IPS-20b (cell line): ENCODE measurements around the gene GAS2L3.
"Not testable (repeated sequence)": the region's sequence is repeated elsewhere in the genome, so short reads cannot be mapped to it uniquely, and the experiment has no call there.

ENCODE experiments used
- H3K27ac ChIP-seq: one replicate; pipeline ENCODE4 v1.5.1; 2013; ENCODE audit warnings: low read length
- H3K27me3 ChIP-seq: 2 replicates; pipeline ENCODE4 v1.6.1; 2013; ENCODE audit warnings: mild to moderate bottlenecking, low read length, inconsistent platforms; ENCODE audit not compliant: insufficient read depth
- H3K36me3 ChIP-seq: 2 replicates; pipeline ENCODE4 v1.6.1; 2013; ENCODE audit warnings: low read depth, mild to moderate bottlenecking, inconsistent platforms, low read length, moderate library complexity; ENCODE audit not compliant: insufficient read depth
- H3K4me1 ChIP-seq: 2 replicates; pipeline ENCODE4 v1.6.1; 2013; ENCODE audit warnings: mild to moderate bottlenecking, control low read depth, inconsistent platforms, low read length, moderate library complexity; ENCODE audit not compliant: insufficient read depth
- H3K4me3 ChIP-seq: 2 replicates; pipeline ENCODE4 v1.5.1; 2013; ENCODE audit warnings: mild to moderate bottlenecking, low read length, inconsistent platforms
- H3K9ac ChIP-seq: 2 replicates; pipeline ENCODE4 v1.6.1; 2013; ENCODE audit warnings: low read depth, mild to moderate bottlenecking, inconsistent platforms, low read length, moderate library complexity
- H3K9me3 ChIP-seq: 2 replicates; pipeline ENCODE4 v1.6.1; 2013; ENCODE audit warnings: mild to moderate bottlenecking, low read depth, low read length, inconsistent platforms; ENCODE audit not compliant: insufficient read depth

The GAS2L3 gene

GRCh38 chr12:100633082-100633785, 59.8 kb downstream of the GAS2L3 start:
- H3K4me1 ChIP-seq, H3K27me3 ChIP-seq, H3K36me3 ChIP-seq, H3K9me3 ChIP-seq, H3K27ac ChIP-seq, H3K9ac ChIP-seq, H3K4me3 ChIP-seq: not testable (repeated sequence)

DNA sequence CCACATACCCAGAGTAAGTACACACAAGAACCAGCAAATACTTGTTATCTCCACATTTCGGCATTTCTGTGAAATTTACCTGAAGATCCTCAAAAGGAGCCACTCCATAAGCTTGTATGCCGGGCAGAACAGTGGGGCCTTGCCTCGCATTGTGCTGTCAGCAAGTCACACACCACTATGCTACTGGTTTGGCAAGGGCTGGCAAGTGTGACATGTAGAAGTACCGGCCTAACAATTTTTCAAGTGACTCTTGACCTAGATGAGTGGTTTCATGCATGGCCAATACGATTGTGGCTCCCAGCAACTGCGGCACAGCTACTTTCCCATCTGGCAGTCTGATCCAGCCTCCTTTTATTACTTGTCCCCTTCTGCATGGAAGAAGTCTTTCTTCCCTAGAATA, 69.8 kb downstream of the GAS2L3 start:
- no peaks in the 10 kb centered on the region for H3K27me3 ChIP-seq
- H3K36me3 ChIP-seq = no peaks in the 10 kb centered on the region
- H3K9me3 ChIP-seq = peaks cover 14% of the 10 kb centered on the region; the same call in 1 of the 2 replicates
- no peak overlapping the region for H3K4me3 ChIP-seq
- H3K4me1 ChIP-seq = no peaks in the 10 kb centered on the region
- no peak overlapping the region for H3K9ac ChIP-seq
- H3K27ac ChIP-seq = no peak overlapping the region

DNA sequence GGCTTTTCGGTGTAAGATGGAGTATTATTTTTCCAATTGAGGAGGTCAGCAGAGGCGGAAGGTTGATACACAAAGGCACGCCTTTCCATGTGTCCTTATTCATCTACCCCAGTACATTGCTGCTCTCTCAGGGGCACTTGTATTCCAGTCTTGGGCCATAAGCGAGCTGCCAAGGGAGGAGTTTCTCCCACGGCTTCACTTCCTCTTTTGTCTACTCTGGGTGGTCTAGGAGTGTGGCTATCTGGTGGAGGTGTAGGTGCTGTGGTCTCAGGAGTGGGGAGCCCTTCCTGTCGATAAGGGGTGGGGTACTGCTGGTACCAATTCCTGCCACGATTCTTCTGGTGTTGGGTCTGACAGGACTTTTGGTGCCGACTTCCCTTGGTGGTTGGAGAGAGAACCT, 73.4 kb downstream of the GAS2L3 start:
- H3K9ac ChIP-seq = no peak overlapping the region
- no peaks in the 10 kb centered on the region for H3K4me1 ChIP-seq
- H3K36me3 ChIP-seq = no peaks in the 10 kb centered on the region
- no peak overlapping the region for H3K4me3 ChIP-seq
- H3K9me3 ChIP-seq = peaks cover 14% of the 10 kb centered on the region; the same call in 1 of the 2 replicates
- H3K27me3 ChIP-seq = no peaks in the 10 kb centered on the region
- no peak overlapping the region for H3K27ac ChIP-seq

- no peak overlapping the region for H3K9ac ChIP-seq
- no peaks in the 10 kb centered on the region for H3K36me3 ChIP-seq
- no peak overlapping the region for H3K27ac ChIP-seq
- H3K4me3 ChIP-seq = no peak overlapping the region
- H3K27me3 ChIP-seq = no peaks in the 10 kb centered on the region
- peaks cover 4% of the 10 kb centered on the region; the same call in 1 of the 2 replicates for H3K9me3 ChIP-seq
- no peaks in the 10 kb centered on the region for H3K4me1 ChIP-seq
Measured at GRCh38 chr12:100651108-100651507, 77.6 kb downstream of the GAS2L3 start.

DNA sequence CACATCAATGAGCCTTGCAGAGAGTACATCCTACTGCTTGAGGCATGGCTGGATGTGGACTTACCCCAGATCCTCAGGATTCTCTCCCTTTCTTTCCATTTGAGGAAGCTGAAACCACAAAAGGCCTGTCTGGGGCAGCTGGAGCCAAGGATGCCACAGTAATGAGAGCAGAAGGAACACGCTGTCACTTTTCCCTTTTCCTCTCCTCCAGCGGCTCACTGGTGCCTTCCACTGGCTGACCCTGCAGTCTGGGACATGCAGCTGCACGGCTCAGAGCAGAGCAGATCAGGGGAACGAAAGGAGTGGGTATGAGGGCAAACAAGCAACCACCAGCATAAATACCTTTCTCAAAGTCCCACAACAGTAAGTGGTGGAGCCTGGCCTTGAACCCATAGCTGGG, 78.2 kb downstream of the GAS2L3 start:
- H3K9me3 ChIP-seq = peaks cover 4% of the 10 kb centered on the region; the same call in 1 of the 2 replicates

GRCh38 chr12:100652488-100652887, 79.0 kb downstream of the GAS2L3 start:
- Histone ChIP-seq H3K4me1 (no peaks in the 10 kb centered on the region), H3K27me3 (no peaks in the 10 kb centered on the region), H3K36me3 (no peaks in the 10 kb centered on the region), H3K4me3 (no peak overlapping the region), H3K9ac (no peak overlapping the region), H3K27ac (no peak overlapping the region), H3K9me3 (no peaks in the 10 kb centered on the region; the same call in 1 of the 2 replicates)

More for the DNA sequence above, 78.2 kb downstream of the GAS2L3 start:
- Histone ChIP-seq H3K4me3 (no peak overlapping the region), H3K27me3 (no peaks in the 10 kb centered on the region), H3K36me3 (no peaks in the 10 kb centered on the region), H3K4me1 (no peaks in the 10 kb centered on the region), H3K27ac (no peak overlapping the region), H3K9ac (no peak overlapping the region)

- H3K36me3 ChIP-seq = no peaks in the 10 kb centered on the region
- no peak overlapping the region for H3K27ac ChIP-seq
- H3K27me3 ChIP-seq = no peaks in the 10 kb centered on the region
- H3K4me1 ChIP-seq = no peaks in the 10 kb centered on the region
- no peak overlapping the region for H3K4me3 ChIP-seq
- H3K9ac ChIP-seq = no peak overlapping the region
- H3K9me3 ChIP-seq = no peaks in the 10 kb centered on the region; the same call in 1 of the 2 replicates
Measured at GRCh38 chr12:100656141-100656540, 82.7 kb downstream of the GAS2L3 start.

DNA sequence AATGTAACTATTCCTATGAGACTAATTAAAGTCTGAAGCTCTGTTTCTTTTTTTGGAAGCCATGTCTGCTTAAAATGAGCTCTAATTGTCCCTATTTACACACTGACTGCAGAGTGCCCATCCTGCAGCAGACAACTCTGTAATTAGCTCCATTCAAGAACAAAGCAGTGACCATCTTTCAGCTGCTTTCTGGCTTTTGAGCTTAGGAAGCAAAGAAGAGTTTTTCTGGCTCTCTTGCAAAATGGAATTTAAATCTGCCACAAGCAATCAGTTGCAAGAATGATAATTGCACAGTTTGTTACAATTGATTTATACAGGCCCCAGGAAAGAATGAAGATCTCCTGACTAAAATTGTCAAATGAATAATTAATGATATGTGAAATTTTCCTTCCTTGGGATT, 83.4 kb downstream of the GAS2L3 start:
- Histone ChIP-seq H3K36me3 (no peaks in the 10 kb centered on the region), H3K27me3 (no peaks in the 10 kb centered on the region), H3K9ac (no peak overlapping the region), H3K27ac (no peak overlapping the region), H3K4me1 (peaks cover 3% of the 10 kb centered on the region; the same call in 1 of the 2 replicates), H3K9me3 (no peaks in the 10 kb centered on the region; the same call in 1 of the 2 replicates), H3K4me3 (no peak overlapping the region)

- Histone ChIP-seq H3K9ac (no peak overlapping the region), H3K4me1 (peaks cover 3% of the 10 kb centered on the region), H3K4me3 (no peak overlapping the region), H3K27me3 (no peaks in the 10 kb centered on the region; the same call in 1 of the 2 replicates), H3K9me3 (no peaks in the 10 kb centered on the region; the same call in 1 of the 2 replicates), H3K36me3 (no peaks in the 10 kb centered on the region), H3K27ac (no peak overlapping the region)
Measured at GRCh38 chr12:100661300-100661951, 87.9 kb downstream of the GAS2L3 start.

GRCh38 chr12:100666588-100666987, 93.1 kb downstream of the GAS2L3 start:
- Histone ChIP-seq H3K27me3 (no peaks in the 10 kb centered on the region; the same call in 1 of the 2 replicates), H3K9ac (no peak overlapping the region), H3K4me3 (no peak overlapping the region), H3K4me1 (peaks cover under 1% of the 10 kb centered on the region), H3K9me3 (no peaks in the 10 kb centered on the region), H3K36me3 (no peaks in the 10 kb centered on the region), H3K27ac (no peak overlapping the region)

- Histone ChIP-seq H3K9me3 (no peaks in the 10 kb centered on the region), H3K4me3 (no peak overlapping the region), H3K36me3 (no peaks in the 10 kb centered on the region), H3K27me3 (no peaks in the 10 kb centered on the region), H3K27ac (no peak overlapping the region), H3K9ac (no peak overlapping the region), H3K4me1 (no peaks in the 10 kb centered on the region)
Measured at GRCh38 chr12:100668945-100669536, 95.6 kb downstream of the GAS2L3 start.

DNA sequence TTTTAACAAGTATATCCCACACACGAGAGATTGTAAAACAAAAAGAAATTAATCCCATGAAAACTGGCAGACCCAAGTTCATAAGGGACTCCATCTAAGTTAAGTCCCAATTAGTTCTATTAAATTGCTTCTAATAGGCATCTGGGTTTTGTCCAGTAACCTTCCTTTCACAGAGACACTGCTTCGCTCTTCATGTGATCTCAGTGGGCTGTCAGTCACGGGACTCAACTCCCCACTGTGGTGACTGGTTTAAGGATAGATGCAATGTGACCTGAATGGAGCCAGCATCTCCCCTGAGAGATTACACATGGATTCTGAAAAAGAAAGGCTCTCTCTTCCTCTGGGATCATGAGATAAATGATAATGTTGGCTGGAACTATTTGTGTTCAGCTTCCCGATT, 96.4 kb downstream of the GAS2L3 start:
- Histone ChIP-seq H3K9ac (no peak overlapping the region), H3K27ac (no peak overlapping the region), H3K27me3 (no peaks in the 10 kb centered on the region), H3K36me3 (no peaks in the 10 kb centered on the region), H3K4me3 (no peak overlapping the region), H3K9me3 (no peaks in the 10 kb centered on the region), H3K4me1 (no peaks in the 10 kb centered on the region)
